ENCODE results near the gene RAPGEF2. TPM values are rescaled to one million over a fixed set of nuclear protein-coding genes. Genes with fewer than 3 reads are reported as not detected.
"Not testable (repeated sequence)": the region's sequence is repeated elsewhere in the genome, so short reads cannot be mapped to it uniquely, and the experiment has no call there.

Gene RAPGEF2
- total RNA-seq, 1 donor from 2014 or later, result 41.6 TPM

- DNase-seq (ENCODE audit: low spot score), result no peak
Measured at GRCh38 chr4:159239629-159240028, 136.8 kb downstream of the RAPGEF2 start.

GRCh38 chr4:159240046-159240445 lies 137.2 kb downstream of the RAPGEF2 start:
- no peak for DNase-seq (ENCODE audit: low spot score)

GRCh38 chr4:159240687-159241086 lies 137.8 kb downstream of the RAPGEF2 start:
- no peak for DNase-seq (ENCODE audit: low spot score)

- DNase-seq (ENCODE audit: low spot score), result no peak
Measured at GRCh38 chr4:159242427-159242826, 139.5 kb downstream of the RAPGEF2 start.

- no peak for DNase-seq (ENCODE audit: low spot score)
Measured at GRCh38 chr4:159248384-159249178, 145.7 kb downstream of the RAPGEF2 start.

- DNase-seq (ENCODE audit: low spot score), result no peak
Measured at GRCh38 chr4:159250751-159251325, 148.0 kb downstream of the RAPGEF2 start.

GRCh38 chr4:159251580-159251979 lies 148.7 kb downstream of the RAPGEF2 start:
- DNase-seq (ENCODE audit: low spot score), result not testable (repeated sequence)

GRCh38 chr4:159252491-159252890 lies 149.6 kb downstream of the RAPGEF2 start:
- DNase-seq (ENCODE audit: low spot score), result no peak

GRCh38 chr4:159256037-159256436 lies 153.2 kb downstream of the RAPGEF2 start:
- no peak for DNase-seq (ENCODE audit: low spot score)

- no peak for DNase-seq (ENCODE audit: low spot score)
Measured at GRCh38 chr4:159258889-159259560, 156.1 kb downstream of the RAPGEF2 start.

- DNase-seq (ENCODE audit: low spot score), result no peak
Measured at GRCh38 chr4:159264057-159264456, 161.2 kb downstream of the RAPGEF2 start.

GRCh38 chr4:159266981-159267868 lies 164.3 kb downstream of the RAPGEF2 start:
- DNase-seq (ENCODE audit: low spot score), result no peak

GRCh38 chr4:159267869-159268285 lies 165.0 kb downstream of the RAPGEF2 start:
- no peak for DNase-seq (ENCODE audit: low spot score)

GRCh38 chr4:159268607-159269006 lies 165.7 kb downstream of the RAPGEF2 start:
- DNase-seq (ENCODE audit: low spot score), result no peak

GRCh38 chr4:159269116-159269515 lies 166.2 kb downstream of the RAPGEF2 start:
- no peak for DNase-seq (ENCODE audit: low spot score)

GRCh38 chr4:159269956-159270355 lies 167.1 kb downstream of the RAPGEF2 start:
- DNase-seq (ENCODE audit: low spot score), result no peak

GRCh38 chr4:159271856-159272255 lies 169.0 kb downstream of the RAPGEF2 start:
- DNase-seq (ENCODE audit: low spot score), result no peak

- DNase-seq (ENCODE audit: low spot score), result no peak
Measured at GRCh38 chr4:159272273-159273140, 169.6 kb downstream of the RAPGEF2 start.

- no peak for DNase-seq (ENCODE audit: low spot score)
Measured at GRCh38 chr4:159273141-159273438, 170.2 kb downstream of the RAPGEF2 start.

GRCh38 chr4:159273841-159274240 lies 171.0 kb downstream of the RAPGEF2 start:
- DNase-seq (ENCODE audit: low spot score), result no peak

GRCh38 chr4:159278399-159278798 lies 175.5 kb downstream of the RAPGEF2 start:
- DNase-seq (ENCODE audit: low spot score), result no peak
